ENCODE data around the gene MPPE1. TPM values are rescaled to one million over a fixed set of nuclear protein-coding genes. Genes with fewer than 3 reads are reported as not detected.
A peak's percentile ranks its signal among the peaks of the same experiment; 100 is the strongest.
"Not testable (repeated sequence)": the region's sequence is repeated elsewhere in the genome, so short reads cannot be mapped to it uniquely, and the experiment has no call there.

The MPPE1 gene
- total RNA-seq, 1 donor from 2014 or later = 34.5 TPM

DNA sequence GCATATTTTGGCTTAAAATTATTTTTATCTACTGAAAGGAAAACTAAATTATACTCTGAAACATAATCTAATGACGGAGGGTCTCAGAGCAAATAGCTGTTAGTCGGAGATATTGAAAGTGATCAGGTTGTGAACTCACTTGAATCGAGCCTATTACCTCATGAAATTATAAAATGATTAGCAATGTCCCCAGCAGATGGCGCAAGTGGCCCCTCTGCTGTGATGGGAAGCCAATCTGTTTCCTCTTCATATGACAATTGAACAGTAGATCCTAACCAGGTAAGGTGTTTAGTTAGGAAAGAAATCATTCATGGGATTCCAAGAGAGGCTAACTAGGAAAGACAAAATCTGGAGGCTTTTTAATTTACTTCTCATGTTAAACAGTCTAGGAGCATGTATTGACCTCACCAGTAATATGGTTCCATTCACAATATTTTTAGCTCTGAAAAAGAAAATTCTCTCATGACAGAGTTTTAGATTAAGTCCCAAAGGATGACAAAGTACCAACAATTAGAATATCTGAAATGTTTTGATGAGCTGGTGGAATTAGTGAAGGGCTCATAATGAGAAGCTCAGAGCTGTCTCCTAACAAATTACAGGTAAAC, 29.9 kb upstream of the MPPE1 start:
- ATAC-seq = peak; percentile 82
- intact Hi-C loops (cut with DNase I) = loop anchor here (1.0 to 2.0 kb wide), 2 partner anchors 57 to 101 kb away; no protein-coding TSS in a partner anchor
- peak; percentile 80 for DNase-seq (ENCODE audit: missing footprints)

GRCh38 chr18:11932393-11932792, 24.3 kb upstream of the MPPE1 start:
- ATAC-seq (no peak), DNase-seq (ENCODE audit: missing footprints) (no peak)
- intact Hi-C loops (cut with DNase I) = no loop called here

GRCh38 chr18:11927497-11927896, 19.4 kb upstream of the MPPE1 start:
- no peak for ATAC-seq
- no peak for DNase-seq (ENCODE audit: missing footprints)
- intact Hi-C loops (cut with DNase I) = no loop called here

DNA sequence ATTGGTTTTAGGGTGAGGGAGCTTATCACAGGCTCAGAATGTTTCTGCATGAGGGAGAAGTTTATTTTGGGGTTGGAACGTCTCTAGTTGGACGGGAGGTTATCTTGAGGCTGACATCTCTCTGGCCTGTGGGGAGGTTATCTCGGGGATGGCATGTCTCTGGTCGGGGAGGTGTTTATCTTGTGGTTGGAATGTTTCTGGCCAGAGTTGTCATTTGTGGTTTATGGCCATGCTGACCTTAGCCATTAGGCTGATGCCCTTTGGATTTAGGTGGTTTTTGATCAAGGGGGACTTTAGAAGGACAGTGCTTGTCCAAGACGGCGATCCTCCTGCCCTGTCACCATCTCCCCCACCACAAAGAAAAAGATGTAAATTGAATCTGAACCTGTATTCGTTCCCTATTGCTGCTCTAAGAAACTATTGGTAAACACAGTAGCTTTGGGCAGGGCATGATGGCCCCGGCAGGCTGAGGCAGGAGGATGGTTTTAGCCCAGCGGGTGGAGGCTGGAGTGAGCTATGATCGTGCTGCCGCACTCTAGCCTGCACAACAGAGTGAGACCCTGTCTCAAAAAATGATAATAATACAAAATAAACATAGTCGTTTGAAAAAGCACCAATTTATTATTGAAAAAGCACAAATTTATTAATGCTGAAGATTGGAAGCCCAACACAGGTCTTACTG, 17.8 kb upstream of the MPPE1 start:
- ATAC-seq (no peak), DNase-seq (ENCODE audit: missing footprints) (no peak)
- intact Hi-C loops (cut with DNase I) = no loop called here

GRCh38 chr18:11923450-11923849, 15.3 kb upstream of the MPPE1 start:
- ATAC-seq (no peak), DNase-seq (ENCODE audit: missing footprints) (no peak)
- intact Hi-C loops (cut with DNase I) = no loop called here

DNA sequence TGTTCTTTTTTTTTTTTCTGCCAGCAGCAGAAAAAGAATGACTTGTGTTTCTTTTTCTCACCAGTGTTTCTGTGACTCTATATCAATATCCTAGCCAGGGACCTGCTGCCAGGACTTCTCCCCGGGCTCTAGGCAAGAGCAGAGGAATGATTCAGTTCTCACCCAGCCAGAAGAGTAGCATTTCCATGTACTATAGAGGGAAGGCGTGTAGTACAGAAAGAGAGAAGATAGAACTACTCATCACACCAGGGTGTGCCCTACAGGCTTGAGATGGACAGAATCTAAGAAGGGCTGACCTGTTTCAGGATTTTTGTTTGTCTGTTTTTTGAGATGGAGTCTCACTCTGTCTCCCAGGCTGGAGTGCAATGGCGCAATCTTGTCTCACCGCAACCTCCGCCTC, 11.4 kb upstream of the MPPE1 start:
- ATAC-seq; DNase-seq (ENCODE audit: missing footprints); intact Hi-C loops (cut with DNase I): not testable (repeated sequence)

GRCh38 chr18:11916880-11917279, 8.8 kb upstream of the MPPE1 start:
- DNase-seq (ENCODE audit: missing footprints); intact Hi-C loops (cut with DNase I): not testable (repeated sequence)
- peak; percentile 72 for ATAC-seq

DNA sequence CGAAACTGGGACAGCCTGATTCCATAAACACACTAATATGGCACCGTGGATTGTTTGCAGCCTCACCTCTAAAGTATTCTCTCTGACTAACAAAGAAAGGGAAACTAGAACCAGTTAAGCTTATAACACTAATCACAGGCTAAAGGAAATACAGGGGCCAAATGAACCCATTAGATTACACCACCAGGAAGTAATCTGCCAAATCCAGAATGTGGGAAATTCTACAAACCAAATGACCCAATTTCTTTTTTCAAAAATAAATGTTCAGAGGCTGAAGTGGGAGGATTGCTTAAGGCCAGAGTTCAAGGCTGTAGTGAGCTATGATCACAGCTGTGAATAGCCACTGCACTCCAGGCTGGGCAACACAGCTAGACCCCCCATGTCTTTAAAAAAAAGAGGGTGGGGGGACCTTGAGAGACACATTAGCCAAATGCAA, 1.5 kb upstream of the MPPE1 start:
- intact Hi-C loops (cut with DNase I) = loop anchor here (2.0 kb wide), 2 partner anchors 59 to 71 kb away; partner anchors contain the start of genes CHMP1B and IMPA2
- DNase-seq (ENCODE audit: missing footprints) = no peak
- no peak for ATAC-seq

DNA sequence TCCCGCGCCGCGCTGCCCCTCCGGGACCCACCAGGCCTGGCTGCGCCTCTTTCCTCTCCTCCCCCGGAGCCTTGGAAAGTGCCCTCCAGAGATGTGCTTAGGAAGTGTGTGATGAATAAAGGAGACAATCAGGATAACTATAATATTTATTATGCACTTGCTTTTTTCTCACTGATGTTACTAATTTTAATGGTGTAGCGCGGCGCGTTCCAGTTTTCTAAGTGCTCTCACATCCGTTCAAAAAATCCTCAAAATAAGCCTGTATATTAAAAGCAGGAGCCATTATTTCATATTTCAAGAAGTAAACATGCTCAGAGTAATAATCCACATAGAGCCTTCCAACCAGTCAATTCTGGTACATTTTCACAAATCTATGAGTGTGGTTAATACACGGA, 941 bp upstream of the MPPE1 start:
- intact Hi-C loops (cut with DNase I) = loop anchor here (2.0 kb wide), 2 partner anchors 58 to 72 kb away; partner anchors contain the start of genes CHMP1B and IMPA2
- no peak for DNase-seq (ENCODE audit: missing footprints)
- ATAC-seq = no peak

DNA sequence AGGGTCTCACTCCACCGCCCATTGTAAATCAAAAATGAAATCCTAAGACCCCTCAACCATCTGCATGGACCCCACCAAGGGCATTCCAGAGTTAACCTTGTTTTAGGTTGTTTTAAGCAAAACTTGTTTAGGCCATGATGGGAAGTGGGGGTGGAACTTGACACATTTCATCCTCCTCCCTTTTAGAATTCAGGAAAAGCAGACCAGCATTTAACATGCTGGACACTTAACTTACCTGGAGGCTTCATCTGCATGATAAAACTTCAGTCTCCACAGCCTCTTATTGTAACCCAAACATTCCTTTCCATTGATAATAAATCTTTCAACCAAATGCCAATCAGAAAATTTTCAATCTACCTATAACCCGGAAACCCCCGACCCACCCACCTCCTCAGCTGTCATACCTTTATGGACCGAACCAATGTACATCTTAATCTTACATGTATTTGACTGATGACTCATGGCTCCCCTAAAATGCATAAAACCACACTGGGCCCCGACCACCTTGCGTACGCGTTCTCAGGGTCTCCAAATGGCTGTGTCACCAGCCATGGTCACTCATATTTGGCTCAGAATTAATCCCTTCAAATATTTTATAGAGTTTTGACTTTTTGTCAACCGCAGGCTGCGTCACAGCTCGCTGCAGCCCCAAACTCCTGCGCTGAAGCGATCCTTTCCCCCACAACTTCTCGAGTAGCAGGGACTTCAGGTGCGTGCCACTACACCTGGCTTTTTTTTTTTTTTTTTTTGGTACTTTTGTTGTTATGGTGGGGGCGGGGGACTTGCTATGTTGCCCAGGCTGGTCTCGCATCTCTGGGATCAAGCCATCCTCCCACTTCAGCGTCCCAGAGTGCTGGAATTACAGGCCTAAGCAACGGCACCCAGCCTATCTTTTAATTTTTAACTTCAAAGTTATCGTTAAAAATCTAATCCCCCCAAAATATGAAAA, 917 bp downstream of the MPPE1 start:
- intact Hi-C loops (cut with DNase I) = no loop called here
- ATAC-seq = no peak
- DNase-seq (ENCODE audit: missing footprints) = no peak

GRCh38 chr18:11906176-11906575, 1.9 kb downstream of the MPPE1 start:
- intact Hi-C loops (cut with DNase I) = no loop called here
- ATAC-seq (no peak), DNase-seq (ENCODE audit: missing footprints) (no peak)

GRCh38 chr18:11905613-11906012, 2.5 kb downstream of the MPPE1 start:
- ATAC-seq (no peak), DNase-seq (ENCODE audit: missing footprints) (no peak)
- intact Hi-C loops (cut with DNase I) = no loop called here

DNA sequence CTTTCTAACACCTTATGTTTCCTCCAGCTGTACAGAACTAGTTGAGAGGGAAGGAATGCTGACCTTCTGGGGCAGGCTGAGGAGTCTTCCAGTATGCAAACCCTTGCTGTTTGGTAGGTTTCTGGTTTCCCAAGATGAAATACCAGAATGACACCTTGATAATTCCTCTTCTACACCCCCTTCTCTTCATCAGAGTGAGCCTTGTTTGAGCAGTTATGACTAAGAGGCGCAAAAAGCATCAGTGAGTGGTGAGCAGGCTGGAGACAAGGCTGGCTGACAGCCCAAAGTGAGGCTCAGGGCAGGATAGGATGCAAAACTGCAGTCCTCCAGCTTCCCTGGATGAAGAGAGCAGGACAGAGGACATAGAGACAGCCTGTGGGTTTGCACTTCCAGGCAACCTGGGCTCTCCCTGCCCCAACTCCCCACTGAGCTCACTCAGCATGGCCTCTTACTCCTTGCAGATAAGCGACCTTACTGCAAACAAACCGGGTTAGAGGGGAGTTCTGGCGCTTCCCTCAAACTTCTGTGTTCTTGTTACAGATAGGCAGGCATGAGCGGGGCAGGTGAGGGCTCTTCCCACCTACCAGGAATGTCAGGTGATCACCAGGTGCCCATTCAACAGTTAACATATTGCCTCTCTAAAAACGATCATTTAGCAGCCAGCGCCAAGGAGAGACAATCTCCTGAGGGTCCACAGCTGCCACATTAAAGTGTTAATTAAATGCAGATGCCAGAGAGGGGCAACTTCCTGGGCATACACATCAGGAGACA, 5.4 kb downstream of the MPPE1 start:
- DNase-seq (ENCODE audit: missing footprints) (no peak), ATAC-seq (no peak)
- intact Hi-C loops (cut with DNase I) = no loop called here

GRCh38 chr18:11901826-11902438, 6.2 kb downstream of the MPPE1 start:
- DNase-seq (ENCODE audit: missing footprints) = no peak
- intact Hi-C loops (cut with DNase I) = no loop called here
- ATAC-seq = no peak

- ATAC-seq (no peak), DNase-seq (ENCODE audit: missing footprints) (no peak)
- intact Hi-C loops (cut with DNase I) = no loop called here
These were observed 9.1 kb downstream of the MPPE1 start for GRCh38 chr18:11899063-11899462.

DNA sequence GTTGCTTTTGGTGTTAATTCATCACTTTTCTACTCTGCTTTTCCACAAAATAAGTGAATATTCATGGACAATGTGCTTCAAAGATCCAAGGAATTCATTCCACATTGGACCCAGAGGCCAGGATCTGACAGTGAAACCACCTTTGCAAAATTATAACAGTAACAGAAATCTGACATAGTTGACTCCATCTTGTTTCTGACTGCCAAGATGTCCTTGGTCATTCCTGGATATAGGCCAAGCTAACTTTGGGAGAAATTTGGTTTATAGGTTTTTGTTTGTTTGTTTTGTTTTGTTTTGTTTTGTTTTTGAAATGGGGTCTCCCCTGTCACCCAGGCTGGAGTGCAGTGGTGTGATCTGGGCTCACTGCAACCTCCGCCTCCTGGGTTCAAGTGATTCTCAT, 10.3 kb downstream of the MPPE1 start:
- no peak for ATAC-seq
- intact Hi-C loops (cut with DNase I) = no loop called here
- no peak for DNase-seq (ENCODE audit: missing footprints)

DNA sequence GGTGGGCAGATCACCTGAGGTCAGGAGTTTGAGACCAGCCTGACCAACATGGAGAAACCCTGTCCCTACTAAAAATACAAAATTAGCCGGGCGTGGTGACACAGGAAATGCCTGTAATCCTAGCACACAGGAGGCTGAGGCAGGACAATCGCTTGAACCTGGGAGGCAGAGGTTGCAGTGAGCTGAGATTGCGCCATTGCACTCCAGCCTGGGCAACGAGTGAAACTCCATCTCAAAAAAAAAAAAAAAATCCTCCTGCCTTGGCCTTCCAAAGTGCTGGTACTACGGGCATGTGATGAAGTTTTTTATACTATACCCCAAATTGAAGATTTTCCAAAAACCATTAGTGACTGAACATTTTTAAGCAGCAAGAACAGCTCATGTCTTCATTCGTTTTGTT, 15.7 kb downstream of the MPPE1 start:
- DNase-seq (ENCODE audit: missing footprints); ATAC-seq; intact Hi-C loops (cut with DNase I): not testable (repeated sequence)

DNA sequence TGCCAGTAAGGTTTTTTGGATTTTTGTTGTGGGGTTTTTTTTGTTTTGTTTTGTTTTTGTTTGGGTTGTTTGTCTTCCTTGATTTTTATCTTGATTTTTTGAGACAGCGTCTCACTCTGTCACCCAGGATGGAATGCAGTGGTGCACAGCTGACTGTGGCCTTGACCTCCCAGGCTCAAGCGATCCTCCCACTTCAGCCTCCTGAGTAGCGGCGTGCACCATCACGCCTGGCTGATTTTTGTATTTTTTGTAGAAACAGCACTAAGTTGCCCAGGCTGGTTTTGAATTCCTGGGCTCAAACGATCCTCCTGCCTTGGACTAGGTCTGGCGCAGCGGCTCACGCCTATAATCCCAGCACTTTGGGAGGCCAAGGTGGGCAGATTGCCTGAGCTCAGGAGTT, 16.4 kb downstream of the MPPE1 start:
- intact Hi-C loops (cut with DNase I) = no loop called here
- no peak for DNase-seq (ENCODE audit: missing footprints)
- no peak for ATAC-seq
